Chondrocyte (in vitro differentiated cells): ENCODE data around the gene SHCBP1L. TPM values are rescaled to one million over a fixed set of nuclear protein-coding genes. Genes with fewer than 3 reads are reported as not detected.
A peak's percentile ranks its signal among the peaks of the same experiment; 100 is the strongest.

ENCODE experiments used
- DNase-seq: peaks from one replicate; pipeline ENCODE4 v3.0.0; 2021; ENCODE audit warnings: mixed read lengths, low spot score
- H3K27ac Mint-ChIP-seq: one replicate; pipeline ENCODE4 v1.8.0; 2021; ENCODE audit warnings: mild to moderate bottlenecking, moderate library complexity, mixed read lengths; ENCODE audit not compliant: unreplicated experiment
- H3K27me3 Mint-ChIP-seq: 2 replicates; pipeline ENCODE4 v1.8.0; 2021; ENCODE audit warnings: low read depth, mixed read lengths
- H3K36me3 Mint-ChIP-seq: 2 replicates; pipeline ENCODE4 v1.8.0; 2021; ENCODE audit warnings: low read depth, mixed read lengths
- H3K4me1 Mint-ChIP-seq: 2 replicates; pipeline ENCODE4 v1.8.0; 2021; ENCODE audit warnings: low read depth, mild to moderate bottlenecking, mixed read lengths
- H3K4me3 Mint-ChIP-seq: one replicate; pipeline ENCODE4 v1.8.0; 2021; ENCODE audit warnings: mild to moderate bottlenecking, moderate library complexity, mixed read lengths; ENCODE audit not compliant: unreplicated experiment
- H3K9me3 Mint-ChIP-seq: 2 replicates; pipeline ENCODE4 v1.8.0; 2021; ENCODE audit warnings: low read depth, mixed read lengths
- CTCF ChIP-seq: fragments of 200-600 bp; sonication (generic); IDR thresholded peaks from 2 replicates; pipeline ENCODE4 v1.5.0; 2021; ENCODE audit warnings: antibody characterized with exemption, mild to moderate bottlenecking, moderate library complexity
- total RNA-seq: library from RNA; stranded (reverse); gene quantifications from 3 replicates; pipeline ENCODE4 v1.2.1, GENCODE V29; 2021

The SHCBP1L gene
- total RNA-seq, 1 donor from 2014 or later, result not detected

DNA sequence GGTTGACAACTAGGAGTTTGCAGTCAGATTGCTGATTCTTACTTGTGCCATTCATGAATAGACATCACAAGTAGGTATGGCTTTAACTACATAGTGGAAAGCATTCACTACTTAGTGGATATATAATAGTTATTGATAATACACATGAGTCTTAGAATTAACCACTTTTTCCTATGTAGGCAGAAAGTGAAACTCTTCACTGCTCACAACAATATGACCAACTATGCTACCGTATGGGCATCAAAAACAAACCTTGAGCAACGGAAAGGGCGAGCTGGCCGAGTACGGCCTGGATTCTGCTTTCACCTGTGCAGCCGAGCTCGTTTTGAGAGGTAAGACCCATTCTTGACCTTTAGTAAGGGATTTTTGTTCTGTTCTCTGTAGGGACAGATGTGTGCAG, 75.1 kb downstream of the SHCBP1L start:
- peaks cover 72% of the 10 kb centered on the region for H3K36me3 Mint-ChIP-seq
- peaks cover 6% of the 10 kb centered on the region for H3K4me1 Mint-ChIP-seq
- no peaks in the 10 kb centered on the region for H3K9me3 Mint-ChIP-seq
- no peak overlapping the region for H3K27ac Mint-ChIP-seq
- no peaks in the 10 kb centered on the region for H3K27me3 Mint-ChIP-seq
- no peak for DNase-seq
- H3K4me3 Mint-ChIP-seq, result no peak overlapping the region
- TF ChIP-seq CTCF, result no peak

- H3K27ac Mint-ChIP-seq, result no peak overlapping the region
These were observed 75.6 kb downstream of the SHCBP1L start for GRCh38 chr1:182877331-182877730.

GRCh38 chr1:182875889-182876288, 77.1 kb downstream of the SHCBP1L start:
- Mint-ChIP-seq H3K36me3 (peaks cover 70% of the 10 kb centered on the region), H3K4me1 (peaks cover 6% of the 10 kb centered on the region), H3K27ac (no peak overlapping the region), H3K27me3 (no peaks in the 10 kb centered on the region), H3K4me3 (no peak overlapping the region), H3K9me3 (no peaks in the 10 kb centered on the region)
- no peak for DNase-seq
- no peak for TF ChIP-seq CTCF

More at GRCh38 chr1:182877331-182877730, 75.6 kb downstream of the SHCBP1L start:
- TF ChIP-seq CTCF, result no peak
- DNase-seq, result no peak
- Mint-ChIP-seq H3K4me1 (peaks cover 6% of the 10 kb centered on the region), H3K9me3 (no peaks in the 10 kb centered on the region), H3K4me3 (no peak overlapping the region), H3K36me3 (peaks cover 75% of the 10 kb centered on the region), H3K27me3 (no peaks in the 10 kb centered on the region)

GRCh38 chr1:182872881-182873280, 80.1 kb downstream of the SHCBP1L start:
- TF ChIP-seq CTCF, result no peak
- Mint-ChIP-seq H3K4me3 (no peak overlapping the region), H3K27me3 (no peaks in the 10 kb centered on the region), H3K9me3 (no peaks in the 10 kb centered on the region), H3K27ac (no peak overlapping the region), H3K4me1 (peaks cover 6% of the 10 kb centered on the region), H3K36me3 (peaks cover 59% of the 10 kb centered on the region)
- DNase-seq, result no peak

DNA sequence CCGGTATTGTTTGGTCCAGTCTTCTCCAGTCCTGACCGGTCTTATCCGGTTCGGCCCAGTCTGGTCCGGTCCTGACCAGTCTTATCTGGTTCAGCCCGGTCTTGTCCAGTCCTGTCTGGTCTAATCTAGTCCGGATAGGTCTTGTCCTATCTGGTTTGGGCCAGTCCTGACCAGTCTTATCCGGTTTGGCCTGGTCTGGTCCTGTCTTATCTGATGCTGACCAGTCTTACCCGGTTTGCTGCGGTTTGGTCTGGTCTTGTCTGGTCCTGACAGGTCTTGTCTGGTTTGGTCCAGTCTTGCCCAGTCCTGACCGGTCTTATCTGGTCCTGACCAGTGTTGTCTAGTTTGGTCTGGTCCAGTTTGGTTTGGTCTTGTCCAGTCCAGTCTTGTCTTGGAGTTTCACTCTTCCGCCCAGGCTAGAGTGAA, 83.7 kb downstream of the SHCBP1L start:
- DNase-seq, result no peak
- H3K4me1 Mint-ChIP-seq, result no peaks in the 10 kb centered on the region
- no peak overlapping the region for H3K4me3 Mint-ChIP-seq
- peak overlapping the region; percentile 78 for H3K27ac Mint-ChIP-seq
- TF ChIP-seq CTCF, result no peak
- H3K36me3 Mint-ChIP-seq, result peaks cover 58% of the 10 kb centered on the region
- H3K9me3 Mint-ChIP-seq, result no peaks in the 10 kb centered on the region
- H3K27me3 Mint-ChIP-seq, result no peaks in the 10 kb centered on the region
